Stimulated activated CD8-positive, alpha-beta memory T cell treated with anti-CD3 and anti-CD28 coated beads, Interleukin-2, amount 100 ng/mL, for 48 hours (primary cell): ENCODE data around the gene ENAH.

Experiments
- DNase-seq, 2 donors: peaks; one replicate each; pipeline ENCODE4 v3.0.0-alpha.2; 2020; ENCODE audit warnings: low read depth in 2 of 2

Gene ENAH

GRCh38 chr1:225453797-225454648 is 198.9 kb downstream of the ENAH start:
- no peak for DNase-seq

- no peak for DNase-seq
Measured at GRCh38 chr1:225451840-225452515, 200.9 kb downstream of the ENAH start.

- no peak for DNase-seq
Measured at GRCh38 chr1:225451340-225451739, 201.6 kb downstream of the ENAH start.

- DNase-seq: no peak
Measured at GRCh38 chr1:225450491-225451191, 202.3 kb downstream of the ENAH start.

- no peak for DNase-seq
Measured at GRCh38 chr1:225449774-225450173, 203.1 kb downstream of the ENAH start.

- no peak for DNase-seq
Measured at GRCh38 chr1:225449261-225449660, 203.7 kb downstream of the ENAH start.

- no peak for DNase-seq
Measured at GRCh38 chr1:225448146-225448805, 204.6 kb downstream of the ENAH start.

- no peak for DNase-seq
Measured at GRCh38 chr1:225447650-225448089, 205.3 kb downstream of the ENAH start.

GRCh38 chr1:225446981-225447615 is 205.8 kb downstream of the ENAH start:
- no peak for DNase-seq

GRCh38 chr1:225446595-225446960 is 206.3 kb downstream of the ENAH start:
- no peak for DNase-seq

GRCh38 chr1:225445639-225446594 is 207.0 kb downstream of the ENAH start:
- no peak for DNase-seq

- no peak for DNase-seq
Measured at GRCh38 chr1:225442123-225442505, 210.8 kb downstream of the ENAH start.

- DNase-seq: no peak
Measured at GRCh38 chr1:225441314-225442122, 211.4 kb downstream of the ENAH start.

GRCh38 chr1:225440380-225441221 is 212.3 kb downstream of the ENAH start:
- no peak for DNase-seq

GRCh38 chr1:225437710-225438437 is 215.0 kb downstream of the ENAH start:
- no peak for DNase-seq
